Fibroblast of skin of left quadriceps (primary cell): ENCODE results near the gene EXOSC10.
"Not testable (repeated sequence)": the region's sequence is repeated elsewhere in the genome, so short reads cannot be mapped to it uniquely, and the experiment has no call there.

Source experiments
- DNase-seq, 2 experiments: peaks; one replicate each; pipeline ENCODE4 v3.0.0-alpha.2; 2013; ENCODE audit warnings: low read depth in 2 of 2

Gene EXOSC10

DNA sequence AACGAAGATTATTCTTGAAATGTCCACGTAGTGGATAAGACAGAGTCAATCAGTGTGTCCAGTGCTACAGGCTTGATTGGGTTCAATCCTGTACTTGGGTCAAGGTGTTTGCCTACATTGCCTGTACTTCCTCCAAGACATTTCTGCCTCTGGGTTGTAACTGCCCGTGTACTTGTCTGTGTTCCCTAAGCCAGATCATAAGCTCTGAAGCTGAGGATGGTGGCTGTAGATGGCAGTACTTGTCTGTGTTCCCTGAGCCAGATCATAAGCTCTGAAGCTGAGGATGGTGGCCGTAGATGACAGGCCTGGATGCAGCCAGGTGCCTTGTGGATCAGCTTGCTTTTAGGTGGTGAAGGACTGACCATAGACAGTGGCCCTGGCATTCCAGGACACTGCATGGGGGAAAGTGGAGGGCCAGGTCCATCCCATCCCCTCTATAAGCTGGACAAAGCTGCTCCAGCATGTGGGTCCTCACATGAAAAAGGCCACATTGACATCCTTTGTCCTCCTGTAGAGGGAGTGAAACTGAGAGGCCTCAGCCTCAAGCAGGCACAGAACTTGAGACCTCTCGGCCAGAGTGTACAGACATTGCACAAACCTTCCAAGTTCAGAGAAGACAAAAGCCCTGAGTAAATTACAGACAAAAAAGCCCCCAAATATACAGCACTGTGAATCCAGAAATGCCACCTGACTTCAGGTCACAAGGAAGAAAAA, 37.9 kb downstream of the EXOSC10 start:
- no peak for DNase-seq

GRCh38 chr1:11059968-11060830, 39.5 kb downstream of the EXOSC10 start, which contains the start of gene SRM:
Gene SRM, minus strand, starts transcription at chr1:11060018. Its CDS starts 75 bp downstream, at chr1:11059943.
- DNase-seq, result peak; percentile 71 to 75

- DNase-seq, result no peak
Measured at GRCh38 chr1:11059155-11059967, 40.3 kb downstream of the EXOSC10 start.

DNA sequence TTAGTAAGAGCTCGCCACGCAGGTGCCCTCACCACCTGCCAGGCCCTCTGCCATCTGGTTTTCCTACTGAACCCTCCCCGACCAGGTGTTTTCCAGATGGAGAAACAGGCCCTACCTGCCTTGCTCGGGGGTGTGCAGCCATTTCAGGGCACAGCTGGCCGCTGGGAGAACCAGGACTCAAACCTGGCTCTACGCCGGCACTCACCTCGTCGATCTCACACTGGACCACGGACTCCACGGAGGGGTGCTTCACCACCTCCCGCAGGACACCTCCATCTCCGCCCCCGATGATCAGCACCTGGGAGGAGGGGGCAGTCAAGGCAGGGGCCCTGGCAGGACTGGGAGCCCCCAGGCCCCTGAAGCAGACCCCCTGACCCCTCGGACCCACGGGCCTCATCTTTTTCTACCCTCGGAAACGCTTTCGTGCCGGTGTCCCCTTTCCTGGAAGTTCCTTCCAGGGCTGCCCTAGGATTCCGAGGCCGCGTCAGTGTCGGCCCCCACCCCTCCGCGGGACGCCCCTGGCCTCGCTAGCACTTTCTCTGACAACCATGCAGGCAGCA, 41.0 kb downstream of the EXOSC10 start:
- DNase-seq, result no peak

GRCh38 chr1:11058026-11058425, 41.6 kb downstream of the EXOSC10 start:
- no peak for DNase-seq

DNA sequence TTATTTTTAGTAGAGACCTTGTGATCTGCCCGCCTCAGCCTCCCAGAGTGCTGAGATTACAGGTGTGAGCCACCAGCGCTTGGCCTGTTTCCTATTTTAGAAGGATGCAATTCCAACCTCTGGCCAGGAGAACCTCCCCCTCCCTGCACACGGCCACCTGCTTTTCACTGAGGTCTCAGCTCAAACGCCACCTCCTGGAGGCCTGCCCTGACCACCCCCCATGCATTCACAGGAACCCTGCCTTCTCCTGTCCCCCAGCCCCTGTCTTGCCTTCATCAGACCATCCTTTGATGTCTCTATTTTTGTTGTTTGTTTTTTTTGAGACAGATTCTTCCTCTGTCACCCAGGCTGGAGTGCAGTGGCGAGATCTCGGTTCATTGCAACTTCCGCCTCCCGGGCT, 42.2 kb downstream of the EXOSC10 start:
- DNase-seq, result no peak

GRCh38 chr1:11056504-11056903, 43.2 kb downstream of the EXOSC10 start:
- no peak for DNase-seq

GRCh38 chr1:11055676-11056075, 44.0 kb downstream of the EXOSC10 start:
- no peak for DNase-seq

- DNase-seq, result no peak
Measured at GRCh38 chr1:11054666-11055065, 45.0 kb downstream of the EXOSC10 start.

GRCh38 chr1:11054181-11054580, 45.5 kb downstream of the EXOSC10 start:
- no peak for DNase-seq

- no peak for DNase-seq
Measured at GRCh38 chr1:11053758-11054137, 45.9 kb downstream of the EXOSC10 start.

DNA sequence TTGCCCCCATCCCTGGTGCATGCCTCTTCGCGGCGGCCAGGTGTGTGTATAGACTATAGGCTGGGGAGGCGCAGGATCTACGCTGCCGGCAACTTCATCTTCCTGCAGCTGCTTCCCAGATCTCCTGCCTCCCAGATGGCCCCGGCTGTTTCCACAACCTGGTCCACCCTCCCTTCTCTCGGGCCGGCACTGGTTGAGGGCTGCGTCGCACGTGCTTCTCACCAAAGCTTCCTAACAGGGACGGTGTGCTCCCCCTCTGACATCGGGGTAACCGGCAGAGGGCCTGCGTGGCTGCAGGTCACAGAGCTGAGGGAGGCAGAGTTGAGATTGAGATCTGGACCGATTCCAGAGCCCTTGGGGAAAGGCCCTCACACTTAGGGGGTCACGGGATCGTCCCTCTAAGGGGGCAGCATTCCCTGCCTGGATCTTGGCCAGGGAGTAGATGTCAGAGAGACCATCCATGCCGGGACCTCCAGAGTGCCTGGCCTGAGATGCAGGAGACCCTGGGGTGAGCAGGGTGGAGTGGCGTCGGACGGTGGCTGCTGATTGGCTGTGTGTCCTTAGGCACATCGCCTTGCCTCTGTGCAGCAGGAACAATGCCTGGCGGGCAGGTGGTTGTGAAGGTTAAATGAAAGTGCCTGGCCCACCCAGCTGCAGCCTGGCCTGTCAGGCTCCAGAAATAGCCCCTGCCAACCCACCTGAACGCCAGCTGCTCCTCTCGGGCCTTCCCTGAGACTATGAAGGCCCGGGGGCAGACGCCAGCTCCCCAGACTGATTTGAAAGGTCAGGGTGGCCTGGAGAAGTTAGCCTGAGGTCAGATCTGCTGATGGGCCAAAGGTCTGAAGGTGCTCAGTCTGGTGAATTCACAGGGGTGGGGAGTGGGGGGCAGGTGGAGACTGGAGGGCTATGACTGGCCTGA, 46.6 kb downstream of the EXOSC10 start:
- DNase-seq, result no peak

- DNase-seq, result no peak
Measured at GRCh38 chr1:11051781-11052511, 47.7 kb downstream of the EXOSC10 start.

DNA sequence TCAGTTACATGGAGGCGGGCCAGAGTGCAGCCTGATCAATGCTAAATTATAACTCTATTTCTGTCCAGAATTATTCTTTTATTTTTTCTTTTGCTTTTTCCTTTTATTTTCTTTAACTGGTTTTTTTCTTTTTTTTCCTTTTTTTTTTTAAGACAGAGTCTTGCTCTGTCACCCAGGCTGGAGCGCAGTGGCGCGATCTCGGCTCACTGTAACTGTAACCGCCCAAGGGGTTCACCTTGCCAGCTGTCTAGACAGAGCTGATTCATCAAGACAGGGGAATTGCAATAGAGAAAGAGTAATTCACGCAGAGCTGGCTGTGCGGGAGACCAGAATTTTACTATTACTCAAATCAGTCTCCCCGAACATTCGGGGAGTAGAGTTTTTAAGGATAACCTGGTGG, 48.5 kb downstream of the EXOSC10 start:
- not testable (repeated sequence) for DNase-seq

DNA sequence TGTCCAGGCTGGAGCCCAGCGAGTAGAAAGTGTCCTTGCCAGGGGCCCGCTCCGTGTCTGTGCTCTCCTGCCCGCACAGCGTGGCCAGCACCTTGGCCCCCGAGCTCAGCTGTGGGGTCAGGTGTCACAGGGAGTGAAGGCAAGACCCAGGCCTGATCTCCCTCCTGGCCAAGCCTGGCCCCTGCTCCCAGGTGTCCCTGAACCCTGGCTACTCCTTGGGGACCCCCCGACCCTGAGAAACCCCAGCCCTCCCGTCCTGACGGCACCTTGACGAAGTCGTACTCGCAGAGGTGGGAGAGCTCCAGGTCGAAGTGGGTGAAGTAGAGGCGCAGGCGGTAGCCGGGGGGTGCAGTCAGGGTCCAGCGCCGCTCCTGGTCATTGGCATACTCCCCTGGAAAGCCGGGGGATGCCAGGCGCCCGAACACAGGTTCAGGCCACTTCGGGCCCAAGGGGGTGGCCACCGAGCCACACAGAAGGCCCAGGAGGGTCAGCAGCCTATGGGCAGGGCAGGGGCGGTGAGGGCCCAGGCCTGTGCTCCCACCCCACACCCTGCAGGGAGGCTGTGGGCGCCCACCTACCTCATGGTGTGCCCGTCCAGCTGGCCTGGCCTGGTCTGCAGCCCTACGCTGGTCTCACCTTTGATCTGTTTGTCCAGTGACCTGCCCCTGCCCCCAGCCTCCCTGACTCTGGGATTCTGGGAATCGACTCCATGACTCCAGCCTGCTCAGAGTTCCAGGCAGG, 52.9 kb downstream of the EXOSC10 start, which contains the start of gene MASP2:
Gene MASP2 (minus strand): TSS at position 615 of the 741 bp plus-strand sequence. CDS start 32 bp downstream, at position 583.
- no peak for DNase-seq

- no peak for DNase-seq
Measured at GRCh38 chr1:11046270-11046566, 53.5 kb downstream of the EXOSC10 start.

DNA sequence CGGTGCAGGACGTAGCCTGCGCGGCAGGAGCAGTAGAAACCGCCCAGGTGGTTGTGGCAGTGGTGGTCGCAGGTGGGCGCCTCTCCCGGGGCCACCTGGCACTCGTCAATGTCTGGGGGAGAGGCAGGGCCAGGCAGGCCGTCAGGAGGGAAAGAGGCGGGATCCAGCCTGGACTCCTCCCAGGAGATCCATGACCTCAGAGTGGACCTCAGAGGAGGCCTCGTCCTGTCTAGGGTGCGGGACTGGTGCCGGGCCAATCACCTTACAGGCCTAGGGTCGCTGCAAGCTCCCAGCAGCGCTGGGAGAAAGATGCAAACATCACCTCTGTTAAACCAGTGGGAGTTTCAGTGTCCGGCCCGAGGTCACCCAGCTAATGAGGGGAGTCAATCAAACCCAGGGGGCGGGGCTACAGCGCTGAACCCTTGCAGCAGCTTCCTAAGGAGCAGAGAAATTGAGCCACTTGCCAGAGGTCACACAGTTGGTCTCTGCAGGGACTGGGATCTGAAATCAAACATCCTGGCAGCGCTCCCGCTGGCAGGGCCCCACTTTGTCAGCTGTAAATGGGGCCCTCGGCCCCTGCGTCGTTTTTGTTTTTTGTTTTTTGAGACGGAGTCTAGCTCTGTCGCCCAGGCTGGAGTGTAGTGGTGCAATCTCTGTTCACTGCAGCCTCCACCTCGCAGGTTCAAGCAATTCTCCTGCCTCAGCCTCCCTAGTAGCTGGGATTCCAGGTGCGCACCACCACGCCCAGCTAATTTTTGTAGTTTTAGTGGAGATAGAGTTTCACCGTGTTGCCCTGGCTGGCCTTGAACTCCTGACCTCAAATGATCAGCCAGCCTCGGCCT, 54.0 kb downstream of the EXOSC10 start:
- no peak for DNase-seq

DNA sequence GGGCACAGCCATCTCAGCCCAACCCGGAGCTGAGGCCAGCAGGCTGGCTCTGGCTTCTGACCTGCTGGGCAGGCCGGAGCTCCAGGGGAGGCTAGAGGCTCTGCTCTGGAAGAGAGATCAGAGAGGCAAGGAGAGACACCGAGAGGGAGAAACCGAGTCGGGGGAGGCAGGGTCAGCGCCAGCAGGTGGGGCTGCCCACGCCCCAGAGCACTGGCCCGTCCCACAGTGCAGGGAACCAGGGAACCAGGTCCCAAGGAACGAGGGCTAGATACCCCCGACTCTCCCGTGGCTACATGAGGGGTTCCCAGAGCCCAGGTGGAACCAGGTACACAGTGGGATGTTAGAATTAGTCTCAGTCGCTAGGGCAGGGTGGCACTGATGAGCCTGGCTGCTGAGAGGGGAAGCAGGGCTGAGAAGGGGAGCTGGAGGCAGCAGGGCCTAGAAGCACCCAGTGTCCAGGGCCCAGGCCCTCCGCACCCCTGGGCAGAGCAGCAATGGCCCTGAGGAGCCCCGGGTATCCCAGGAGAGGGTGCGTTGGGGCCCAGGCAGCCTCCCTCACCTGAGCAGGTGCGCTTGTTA, 54.7 kb downstream of the EXOSC10 start:
- no peak for DNase-seq
